ENCODE data around the gene ZNF358. TPM values are rescaled to one million over a fixed set of nuclear protein-coding genes. Genes with fewer than 3 reads are reported as not detected.

Gene ZNF358
- total and polyA plus RNA-seq, 9 donors: 25.2 to 69.7 (median 48.5) TPM

DNA sequence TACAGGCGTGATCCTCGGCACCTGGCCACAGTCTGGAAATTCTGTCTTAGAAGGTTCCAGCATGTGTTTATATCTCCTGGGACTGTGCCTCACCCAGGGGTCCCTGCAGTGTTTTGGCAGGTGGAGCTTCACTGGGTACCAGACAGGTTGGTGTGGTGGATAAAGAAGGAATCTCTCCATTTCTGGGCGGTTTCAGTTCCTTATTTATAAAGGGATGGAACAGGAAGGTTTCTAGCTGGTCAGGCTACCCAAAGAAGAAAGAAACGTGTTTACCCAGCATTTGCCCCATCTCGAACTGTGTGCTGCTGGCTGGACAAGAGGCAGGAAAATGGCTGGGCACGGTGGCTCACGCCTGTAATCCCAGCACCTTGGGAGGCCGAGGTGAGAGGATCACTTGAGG, 29.4 kb downstream of the ZNF358 start:
- Histone ChIP-seq H3K36me3 (ENCODE audit: control insufficient read depth, insufficient read depth, low read length) (peaks cover 41% of the 10 kb centered on the region), H3K27me3 (ENCODE audit: control insufficient read depth, insufficient read depth, low read length) (no peaks in the 10 kb centered on the region), H3K4me3 (ENCODE audit: low read length) (no peak overlapping the region), H3K9me3 (replicated peaks; ENCODE audit: control insufficient read depth, low read depth, low read length) (no peaks in the 10 kb centered on the region), H3K4me1 (ENCODE audit: control insufficient read depth, insufficient read depth, low read length) (no peaks in the 10 kb centered on the region), H3K27ac (ENCODE audit: low read length) (no peak overlapping the region)
- 91% methylated on average over 7 of the region's 8 CpGs for WGBS (ENCODE audit: insufficient coverage)
- peak; percentile 22 for DNase-seq

DNA sequence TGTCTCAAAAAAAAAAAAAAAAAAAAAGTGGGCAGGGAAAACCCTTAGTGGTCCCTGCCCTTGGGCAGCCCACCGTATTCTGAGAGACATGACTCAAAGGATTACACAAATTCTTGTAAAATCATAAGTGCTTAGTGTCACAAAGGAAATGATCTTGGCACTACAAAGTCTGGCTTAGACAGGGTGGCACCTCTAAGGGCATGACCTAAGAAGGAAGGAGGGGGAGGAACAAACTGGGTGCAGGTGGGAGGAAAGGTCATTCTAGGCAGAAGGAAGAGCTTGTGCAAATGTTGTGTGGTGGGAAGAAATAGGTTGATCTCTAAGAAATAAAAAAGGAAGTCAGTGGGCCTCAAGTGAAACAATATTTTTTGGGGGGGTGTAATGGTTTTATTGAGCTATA, 30.0 kb downstream of the ZNF358 start:
- no peak overlapping the region for H3K4me3 ChIP-seq (ENCODE audit: low read length)
- DNase-seq: no peak
- peaks cover 40% of the 10 kb centered on the region for H3K36me3 ChIP-seq (ENCODE audit: control insufficient read depth, insufficient read depth, low read length)
- no peak overlapping the region for H3K27ac ChIP-seq (ENCODE audit: low read length)
- WGBS (ENCODE audit: insufficient coverage): no CpG with 5 or more reads among the region's 1 CpG
- H3K27me3 ChIP-seq (ENCODE audit: control insufficient read depth, insufficient read depth, low read length): no peaks in the 10 kb centered on the region
- no peaks in the 10 kb centered on the region for H3K4me1 ChIP-seq (ENCODE audit: control insufficient read depth, insufficient read depth, low read length)
- H3K9me3 ChIP-seq (replicated peaks; ENCODE audit: control insufficient read depth, low read depth, low read length): no peaks in the 10 kb centered on the region

DNA sequence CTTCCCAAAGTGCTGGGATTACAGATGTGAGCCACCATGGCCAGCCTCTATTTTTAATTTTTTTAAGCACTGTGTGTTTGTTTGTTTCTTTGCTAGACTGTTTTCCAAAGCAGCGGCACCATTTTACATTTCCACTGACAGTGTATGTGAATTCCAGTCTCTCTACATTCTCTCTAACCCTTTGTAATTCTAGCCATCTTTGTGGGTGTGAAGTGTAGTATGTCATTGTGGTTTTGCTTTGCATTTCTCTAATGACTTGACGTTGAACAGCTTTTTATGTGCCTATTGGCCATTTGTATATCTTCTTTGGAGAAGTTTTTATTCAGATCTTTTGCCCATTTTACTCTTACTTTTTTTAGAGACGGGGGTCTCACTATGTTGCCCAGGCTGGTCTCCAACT, 31.3 kb downstream of the ZNF358 start:
- H3K4me1 ChIP-seq (ENCODE audit: control insufficient read depth, insufficient read depth, low read length): peaks cover 8% of the 10 kb centered on the region
- no peaks in the 10 kb centered on the region for H3K9me3 ChIP-seq (replicated peaks; ENCODE audit: control insufficient read depth, low read depth, low read length)
- no CpG with 5 or more reads among the region's 3 CpGs for WGBS (ENCODE audit: insufficient coverage)
- no peak for DNase-seq
- no peak overlapping the region for H3K27ac ChIP-seq (ENCODE audit: low read length)
- no peak overlapping the region for H3K4me3 ChIP-seq (ENCODE audit: low read length)
- peaks cover 28% of the 10 kb centered on the region for H3K36me3 ChIP-seq (ENCODE audit: control insufficient read depth, insufficient read depth, low read length)
- H3K27me3 ChIP-seq (ENCODE audit: control insufficient read depth, insufficient read depth, low read length): no peaks in the 10 kb centered on the region

DNA sequence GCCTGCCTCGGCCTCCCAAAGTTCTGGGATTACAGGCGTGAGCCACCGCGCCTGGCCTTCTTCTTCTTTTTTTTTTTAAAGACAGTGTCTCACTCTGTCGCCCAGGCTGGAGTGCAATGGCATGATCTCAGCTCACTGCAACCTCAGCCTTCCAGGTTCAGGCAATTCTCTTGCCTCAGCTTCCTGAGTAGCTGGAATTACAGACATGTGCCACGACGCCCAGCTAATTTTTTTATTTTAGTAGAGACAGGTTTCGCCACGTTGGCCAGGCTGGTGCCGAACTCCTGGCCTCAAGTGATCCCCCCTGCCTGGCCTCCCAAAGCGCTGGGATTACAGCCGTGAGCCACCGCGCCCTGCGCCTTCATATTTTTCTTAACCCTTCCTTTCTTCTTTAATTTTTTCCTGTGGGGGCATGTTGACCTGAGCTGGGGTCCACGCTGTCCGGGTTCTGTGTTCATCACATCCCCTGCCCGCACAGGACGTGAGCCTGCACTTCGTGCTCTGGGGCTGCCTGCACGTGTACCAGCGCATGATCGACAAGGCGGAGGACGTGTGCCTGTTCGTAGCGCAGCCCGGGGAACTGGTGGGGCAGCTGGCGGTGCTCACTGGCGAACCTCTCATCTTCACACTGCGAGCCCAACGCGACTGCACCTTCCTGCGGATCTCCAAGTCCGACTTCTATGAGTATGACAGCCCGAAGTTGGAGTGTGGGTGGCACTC, 33.7 kb downstream of the ZNF358 start:
- Histone ChIP-seq H3K4me3 (ENCODE audit: low read length) (no peak overlapping the region), H3K36me3 (ENCODE audit: control insufficient read depth, insufficient read depth, low read length) (peaks cover 23% of the 10 kb centered on the region), H3K27me3 (ENCODE audit: control insufficient read depth, insufficient read depth, low read length) (no peaks in the 10 kb centered on the region), H3K4me1 (ENCODE audit: control insufficient read depth, insufficient read depth, low read length) (peaks cover 8% of the 10 kb centered on the region), H3K27ac (ENCODE audit: low read length) (no peak overlapping the region), H3K9me3 (replicated peaks; ENCODE audit: control insufficient read depth, low read depth, low read length) (no peaks in the 10 kb centered on the region)
- 86% methylated on average over 24 of the region's 36 CpGs for WGBS (ENCODE audit: insufficient coverage)
- no peak for DNase-seq

DNA sequence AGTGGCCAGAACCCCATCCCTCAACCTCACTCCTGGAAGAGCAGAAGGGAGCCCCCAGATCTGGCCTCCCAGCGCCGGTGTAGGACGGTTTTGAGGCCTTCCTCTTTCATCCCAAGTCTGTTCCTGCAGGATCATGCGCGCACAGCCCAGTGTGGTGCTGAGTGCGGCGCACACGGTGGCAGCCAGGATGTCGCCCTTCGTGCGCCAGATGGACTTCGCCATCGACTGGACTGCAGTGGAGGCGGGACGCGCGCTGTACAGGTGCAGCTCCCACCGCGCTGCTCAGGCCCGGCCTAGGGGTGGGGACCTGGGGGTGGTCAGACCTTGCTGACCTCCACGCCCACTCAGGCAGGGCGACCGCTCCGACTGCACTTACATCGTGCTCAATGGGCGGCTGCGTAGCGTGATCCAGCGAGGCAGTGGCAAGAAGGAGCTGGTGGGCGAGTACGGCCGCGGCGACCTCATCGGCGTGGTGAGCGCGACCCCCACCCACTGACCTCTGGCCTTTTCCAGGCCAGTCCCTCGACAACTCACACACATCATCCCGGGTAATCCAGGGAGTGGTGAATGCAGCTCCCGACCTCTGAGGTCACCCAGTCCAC, 34.4 kb downstream of the ZNF358 start:
- no peak for DNase-seq
- Histone ChIP-seq H3K27ac (ENCODE audit: low read length) (no peak overlapping the region), H3K4me3 (ENCODE audit: low read length) (no peak overlapping the region), H3K4me1 (ENCODE audit: control insufficient read depth, insufficient read depth, low read length) (peaks cover 8% of the 10 kb centered on the region), H3K36me3 (ENCODE audit: control insufficient read depth, insufficient read depth, low read length) (peaks cover 26% of the 10 kb centered on the region), H3K27me3 (ENCODE audit: control insufficient read depth, insufficient read depth, low read length) (no peaks in the 10 kb centered on the region), H3K9me3 (replicated peaks; ENCODE audit: control insufficient read depth, low read depth, low read length) (no peaks in the 10 kb centered on the region)
- 95% methylated on average over 37 of the region's 41 CpGs for WGBS (ENCODE audit: insufficient coverage)

DNA sequence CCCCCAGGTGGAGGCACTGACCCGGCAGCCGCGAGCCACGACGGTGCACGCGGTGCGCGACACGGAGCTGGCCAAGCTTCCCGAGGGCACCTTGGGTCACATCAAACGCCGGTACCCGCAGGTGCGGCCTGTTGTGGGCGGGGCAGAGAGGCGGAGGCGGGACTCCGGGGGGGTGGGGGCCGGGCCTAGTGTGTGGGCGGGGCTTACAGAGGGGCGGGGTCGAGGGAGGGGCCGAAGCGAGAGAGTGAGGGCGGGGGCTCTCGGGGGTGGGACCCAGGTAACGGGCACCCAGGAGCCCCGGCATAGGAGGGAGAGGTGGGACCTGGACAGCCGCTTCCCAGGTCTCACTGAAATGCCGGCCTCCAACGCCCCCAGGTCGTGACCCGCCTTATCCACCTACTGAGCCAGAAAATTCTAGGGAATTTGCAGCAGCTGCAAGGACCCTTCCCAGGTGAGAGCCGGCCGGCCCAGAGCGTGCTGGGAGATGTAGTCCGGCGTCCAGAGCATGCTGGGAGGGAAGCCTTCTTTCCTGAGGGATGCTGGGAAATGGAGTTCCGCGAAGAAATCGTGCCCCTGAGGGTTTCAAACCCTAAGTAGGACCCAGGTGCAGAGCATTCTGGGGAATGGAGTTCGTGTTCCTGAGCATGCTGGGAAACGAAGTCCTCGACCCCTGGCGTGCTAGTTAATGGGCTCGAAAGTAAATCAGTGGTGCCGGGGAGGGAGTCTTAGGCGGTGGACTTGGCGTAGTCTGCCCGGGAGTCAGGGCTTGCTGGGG, 35.3 kb downstream of the ZNF358 start:
- Histone ChIP-seq H3K27me3 (ENCODE audit: control insufficient read depth, insufficient read depth, low read length) (no peaks in the 10 kb centered on the region), H3K9me3 (replicated peaks; ENCODE audit: control insufficient read depth, low read depth, low read length) (no peaks in the 10 kb centered on the region), H3K4me1 (ENCODE audit: control insufficient read depth, insufficient read depth, low read length) (peaks cover 8% of the 10 kb centered on the region), H3K4me3 (ENCODE audit: low read length) (peak overlapping the region; percentile 31), H3K36me3 (ENCODE audit: control insufficient read depth, insufficient read depth, low read length) (peaks cover 30% of the 10 kb centered on the region), H3K27ac (ENCODE audit: low read length) (no peak overlapping the region)
- WGBS (ENCODE audit: insufficient coverage): 19% methylated on average over 38 of the region's 51 CpGs
- DNase-seq: peak; percentile 92

DNA sequence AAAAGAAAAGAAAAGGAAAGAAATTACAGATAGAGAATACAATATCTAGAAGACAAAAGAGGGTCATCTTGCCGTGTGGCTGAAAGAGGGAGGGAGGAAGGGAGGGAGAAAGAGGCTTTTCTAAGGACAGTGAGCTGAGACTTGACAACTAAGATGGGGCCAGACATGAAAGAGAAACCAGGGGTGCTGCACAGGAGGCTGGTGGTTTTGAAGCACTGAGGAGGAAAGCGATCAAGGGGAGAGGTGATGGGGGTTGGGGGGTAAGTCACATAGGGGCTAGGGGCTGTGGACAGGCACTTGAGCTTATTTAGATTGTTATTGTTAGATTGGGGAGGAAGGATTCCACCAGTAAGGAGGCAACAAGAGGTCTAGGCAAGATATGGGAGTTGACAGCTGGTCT, 36.9 kb downstream of the ZNF358 start:
- Histone ChIP-seq H3K27me3 (ENCODE audit: control insufficient read depth, insufficient read depth, low read length) (no peaks in the 10 kb centered on the region), H3K36me3 (ENCODE audit: control insufficient read depth, insufficient read depth, low read length) (peaks cover 44% of the 10 kb centered on the region), H3K4me1 (ENCODE audit: control insufficient read depth, insufficient read depth, low read length) (peaks cover 8% of the 10 kb centered on the region), H3K4me3 (ENCODE audit: low read length) (no peak overlapping the region), H3K9me3 (replicated peaks; ENCODE audit: control insufficient read depth, low read depth, low read length) (no peaks in the 10 kb centered on the region), H3K27ac (ENCODE audit: low read length) (no peak overlapping the region)
- no peak for DNase-seq
- 100% methylated on average over 1 of the region's 2 CpGs for WGBS (ENCODE audit: insufficient coverage)

DNA sequence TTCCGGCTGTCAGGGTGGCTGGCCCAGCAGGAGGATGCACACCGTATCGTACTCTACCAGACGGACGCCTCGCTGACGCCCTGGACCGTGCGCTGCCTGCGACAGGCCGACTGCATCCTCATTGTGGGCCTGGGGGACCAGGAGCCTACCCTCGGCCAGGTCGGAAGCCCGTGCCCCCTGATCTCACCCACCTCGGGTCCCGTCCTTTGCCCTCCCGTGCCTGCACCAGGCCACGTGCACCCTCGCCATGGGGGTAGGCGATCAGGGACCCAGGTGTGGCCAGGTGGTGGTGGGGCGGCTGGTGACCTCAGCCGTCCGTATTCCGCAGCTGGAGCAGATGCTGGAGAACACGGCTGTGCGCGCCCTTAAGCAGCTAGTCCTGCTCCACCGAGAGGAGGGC, 38.7 kb downstream of the ZNF358 start:
- peaks cover 8% of the 10 kb centered on the region for H3K4me1 ChIP-seq (ENCODE audit: control insufficient read depth, insufficient read depth, low read length)
- no peak for DNase-seq
- no peak overlapping the region for H3K27ac ChIP-seq (ENCODE audit: low read length)
- 80% methylated on average over 28 of the region's 28 CpGs for WGBS (ENCODE audit: insufficient coverage)
- H3K27me3 ChIP-seq (ENCODE audit: control insufficient read depth, insufficient read depth, low read length): no peaks in the 10 kb centered on the region
- H3K36me3 ChIP-seq (ENCODE audit: control insufficient read depth, insufficient read depth, low read length): peaks cover 59% of the 10 kb centered on the region
- no peaks in the 10 kb centered on the region for H3K9me3 ChIP-seq (replicated peaks; ENCODE audit: control insufficient read depth, low read depth, low read length)
- H3K4me3 ChIP-seq (ENCODE audit: low read length): no peak overlapping the region

DNA sequence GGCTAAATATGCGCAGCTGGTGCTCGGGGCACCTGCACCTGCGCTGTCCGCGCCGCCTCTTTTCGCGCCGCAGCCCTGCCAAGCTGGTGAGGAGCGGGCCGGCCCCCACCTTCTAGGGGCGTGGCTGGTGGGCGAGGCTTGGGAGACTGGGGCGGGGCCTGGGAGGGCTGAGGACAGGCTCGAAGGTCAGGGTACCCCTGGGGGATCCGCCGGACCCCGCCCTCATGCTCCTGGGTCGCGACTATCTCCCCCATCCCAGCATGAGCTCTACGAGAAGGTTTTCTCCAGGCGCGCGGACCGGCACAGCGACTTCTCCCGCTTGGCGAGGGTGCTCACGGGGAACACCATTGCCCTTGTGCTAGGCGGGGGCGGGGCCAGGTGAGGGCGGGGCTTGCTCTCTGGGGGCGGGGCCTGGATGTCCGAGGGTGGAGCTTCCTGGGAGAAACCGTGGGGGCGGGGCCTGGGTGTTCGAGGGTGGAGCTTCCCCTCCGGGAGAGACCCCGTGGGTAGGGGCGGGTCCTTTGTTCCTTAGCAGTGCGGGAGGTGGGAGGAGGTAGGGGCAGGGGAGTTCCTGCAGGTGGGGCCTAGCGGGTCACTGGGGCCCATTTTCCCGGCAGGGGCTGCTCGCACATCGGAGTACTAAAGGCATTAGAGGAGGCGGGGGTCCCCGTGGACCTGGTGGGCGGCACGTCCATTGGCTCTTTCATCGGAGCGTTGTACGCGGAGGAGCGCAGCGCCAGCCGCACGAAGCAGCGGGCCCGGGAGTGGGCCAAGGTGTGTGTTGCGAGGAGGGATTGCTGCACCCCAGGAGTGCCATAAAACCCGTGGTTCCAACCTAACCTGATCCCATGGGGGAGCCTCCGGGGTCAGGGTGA, 39.3 kb downstream of the ZNF358 start:
- H3K4me3 ChIP-seq (ENCODE audit: low read length): no peak overlapping the region
- peaks cover 55% of the 10 kb centered on the region for H3K36me3 ChIP-seq (ENCODE audit: control insufficient read depth, insufficient read depth, low read length)
- H3K27ac ChIP-seq (ENCODE audit: low read length): no peak overlapping the region
- no peaks in the 10 kb centered on the region for H3K9me3 ChIP-seq (replicated peaks; ENCODE audit: control insufficient read depth, low read depth, low read length)
- 64% methylated on average over 36 of the region's 62 CpGs for WGBS (ENCODE audit: insufficient coverage)
- H3K4me1 ChIP-seq (ENCODE audit: control insufficient read depth, insufficient read depth, low read length): peaks cover 8% of the 10 kb centered on the region
- H3K27me3 ChIP-seq (ENCODE audit: control insufficient read depth, insufficient read depth, low read length): no peaks in the 10 kb centered on the region
- DNase-seq: no peak

All from muscle of leg (tissue), 11 donors.